ENCODE results near the gene GYS2. TPM values are rescaled to one million over a fixed set of nuclear protein-coding genes. Genes with fewer than 3 reads are reported as not detected.

GYS2 gene
- total and polyA plus RNA-seq, 9 of the 15 experiments (the other 6 are each of a cell fraction or from before 2014, with no cell fraction given): not detected

DNA sequence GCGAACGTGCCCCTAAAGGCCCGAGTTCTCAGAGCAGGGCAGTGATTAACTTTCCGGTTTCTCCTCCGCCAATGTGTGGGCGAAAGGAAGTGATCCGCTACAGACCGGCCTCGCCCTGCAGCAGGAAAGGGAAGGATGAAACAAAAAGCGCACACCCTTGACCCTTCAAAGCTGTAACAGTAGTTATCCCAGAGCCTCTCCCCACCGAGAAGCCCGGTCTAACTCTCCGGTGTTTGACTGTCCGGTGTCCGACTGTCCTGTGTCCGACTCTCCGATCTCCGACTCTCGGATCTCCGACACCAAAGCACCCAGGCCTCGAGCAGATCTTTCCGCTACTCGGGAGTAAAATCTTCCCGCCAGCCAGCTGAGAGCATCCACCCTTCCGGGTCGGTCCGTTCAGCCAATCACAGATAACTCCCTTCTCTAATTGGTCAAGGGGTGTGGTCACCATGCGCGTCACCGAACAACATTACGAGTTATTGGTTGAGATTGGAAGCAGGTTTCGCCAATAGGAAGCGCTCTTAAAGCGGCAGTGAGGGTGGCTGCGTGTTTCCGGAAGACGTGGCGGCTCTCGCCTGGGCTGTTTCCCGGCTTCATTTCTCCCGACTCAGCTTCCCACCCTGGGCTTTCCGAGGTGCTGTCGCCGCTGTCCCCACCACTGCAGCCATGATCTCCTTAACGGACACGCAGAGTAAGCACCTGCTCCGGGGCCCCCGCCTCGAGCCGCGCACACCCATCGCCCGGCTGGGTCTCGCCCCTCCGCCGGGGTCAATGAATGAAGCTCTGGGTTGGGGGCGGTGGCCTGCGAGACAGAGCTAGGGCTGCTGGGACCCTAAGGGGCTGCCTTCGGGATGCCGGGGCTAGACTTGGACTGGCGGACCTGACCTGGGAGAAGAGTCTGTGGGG, 103.1 kb downstream of the GYS2 start, which contains the start of the genes GOLT1B and RECQL (continued):
- no peak for TF ChIP-seq BCL6 (CRISPR knock-in tag; IDR thresholded peaks at IDR 0.05)
- no peak for TF ChIP-seq ZNF146 (CRISPR knock-in tag; IDR thresholded peaks at IDR 0.05; ENCODE audit: unreplicated experiment)
- no peak for TF ChIP-seq SRSF7 (optimal IDR thresholded peaks at IDR 0.05; ENCODE audit: low read depth, low read length)
- TF ChIP-seq, protein P1, sequence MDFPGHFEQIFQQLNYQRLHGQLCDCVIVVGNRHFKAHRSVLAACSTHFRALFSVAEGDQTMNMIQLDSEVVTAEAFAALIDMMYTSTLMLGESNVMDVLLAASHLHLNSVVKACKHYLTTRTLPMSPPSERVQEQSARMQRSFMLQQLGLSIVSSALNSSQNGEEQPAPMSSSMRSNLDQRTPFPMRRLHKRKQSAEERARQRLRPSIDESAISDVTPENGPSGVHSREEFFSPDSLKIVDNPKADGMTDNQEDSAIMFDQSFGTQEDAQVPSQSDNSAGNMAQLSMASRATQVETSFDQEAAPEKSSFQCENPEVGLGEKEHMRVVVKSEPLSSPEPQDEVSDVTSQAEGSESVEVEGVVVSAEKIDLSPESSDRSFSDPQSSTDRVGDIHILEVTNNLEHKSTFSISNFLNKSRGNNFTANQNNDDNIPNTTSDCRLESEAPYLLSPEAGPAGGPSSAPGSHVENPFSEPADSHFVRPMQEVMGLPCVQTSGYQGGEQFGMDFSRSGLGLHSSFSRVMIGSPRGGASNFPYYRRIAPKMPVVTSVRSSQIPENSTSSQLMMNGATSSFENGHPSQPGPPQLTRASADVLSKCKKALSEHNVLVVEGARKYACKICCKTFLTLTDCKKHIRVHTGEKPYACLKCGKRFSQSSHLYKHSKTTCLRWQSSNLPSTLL (IDR thresholded peaks at IDR 0.05): no peak
- TF ChIP-seq, protein P2, sequence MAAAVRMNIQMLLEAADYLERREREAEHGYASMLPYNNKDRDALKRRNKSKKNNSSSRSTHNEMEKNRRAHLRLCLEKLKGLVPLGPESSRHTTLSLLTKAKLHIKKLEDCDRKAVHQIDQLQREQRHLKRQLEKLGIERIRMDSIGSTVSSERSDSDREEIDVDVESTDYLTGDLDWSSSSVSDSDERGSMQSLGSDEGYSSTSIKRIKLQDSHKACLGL (CRISPR knock-in tag; IDR thresholded peaks at IDR 0.05; ENCODE audit: borderline replicate concordance, poor library complexity, severe bottlenecking): no peak
- no peak for TF ChIP-seq THRAP3 (IDR thresholded peaks at IDR 0.05; ENCODE audit: borderline replicate concordance)
- TF ChIP-seq SMARCA4 (IDR thresholded peaks at IDR 0.05): no peak
- peak; percentile 81 for TF ChIP-seq RBBP5 (IDR thresholded peaks at IDR 0.05; ENCODE audit: borderline replicate concordance, insufficient read depth, low read length, poor library complexity, severe bottlenecking)
- TF ChIP-seq TRIM28 (IDR thresholded peaks at IDR 0.05): no peak
- peak; percentile 95 for TF ChIP-seq ASH1L (IDR thresholded peaks at IDR 0.05; ENCODE audit: borderline replicate concordance, low read depth, partially characterized antibody)
- peak; percentile 88 for TF ChIP-seq KLF1 (tag; IDR thresholded peaks at IDR 0.05)
- no peak for TF ChIP-seq ZNF764 (CRISPR knock-in tag; IDR thresholded peaks at IDR 0.05; ENCODE audit: low read depth)
- TF ChIP-seq POLR2B (IDR thresholded peaks at IDR 0.05; ENCODE audit: low read depth, partially characterized antibody): peak; percentile 57
- TF ChIP-seq ZNF589 (CRISPR knock-in tag; IDR thresholded peaks at IDR 0.05; ENCODE audit: low read depth): no peak
- TF ChIP-seq GATAD2B (IDR thresholded peaks at IDR 0.05; ENCODE audit: borderline replicate concordance): 0 out of 2 replicates have a peak, but pooled peaks have one; percentile 36
- no peak for TF ChIP-seq FOSL1 (tag; conservative IDR thresholded peaks at IDR 0.05)
- TF ChIP-seq FOXK1 (CRISPR knock-in tag; IDR thresholded peaks at IDR 0.05; ENCODE audit: borderline replicate concordance): no peak
- TF ChIP-seq HEY1 (CRISPR knock-in tag; IDR thresholded peaks at IDR 0.05; ENCODE audit: borderline replicate concordance): no peak
- no peak for TF ChIP-seq CEBPB (tag; IDR thresholded peaks at IDR 0.05)
- TF ChIP-seq, protein P3, sequence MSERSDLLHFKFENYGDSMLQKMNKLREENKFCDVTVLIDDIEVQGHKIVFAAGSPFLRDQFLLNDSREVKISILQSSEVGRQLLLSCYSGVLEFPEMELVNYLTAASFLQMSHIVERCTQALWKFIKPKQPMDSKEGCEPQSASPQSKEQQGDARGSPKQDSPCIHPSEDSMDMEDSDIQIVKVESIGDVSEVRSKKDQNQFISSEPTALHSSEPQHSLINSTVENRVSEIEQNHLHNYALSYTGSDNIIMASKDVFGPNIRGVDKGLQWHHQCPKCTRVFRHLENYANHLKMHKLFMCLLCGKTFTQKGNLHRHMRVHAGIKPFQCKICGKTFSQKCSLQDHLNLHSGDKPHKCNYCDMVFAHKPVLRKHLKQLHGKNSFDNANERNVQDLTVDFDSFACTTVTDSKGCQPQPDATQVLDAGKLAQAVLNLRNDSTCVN (CRISPR knock-in tag; IDR thresholded peaks at IDR 0.05): no peak
- no peak for TF ChIP-seq TGIF2 (CRISPR knock-in tag; IDR thresholded peaks at IDR 0.05)
- TF ChIP-seq ZNF79 (CRISPR knock-in tag; IDR thresholded peaks at IDR 0.05; ENCODE audit: low read depth): no peak
- TF ChIP-seq ARID1B (IDR thresholded peaks at IDR 0.05): no peak
- TF ChIP-seq FOXM1 (IDR thresholded peaks at IDR 0.05; ENCODE audit: low read depth): no peak
- TF ChIP-seq FOXM1 (CRISPR knock-in tag; IDR thresholded peaks at IDR 0.05; ENCODE audit: low read depth): no peak
- no peak for TF ChIP-seq ZNF41 (CRISPR knock-in tag; conservative IDR thresholded peaks at IDR 0.05)

All from K562 (cell line).